Right lobe of liver (tissue), 6 donors: ENCODE results near the gene LMLN. TPM values are rescaled to one million over a fixed set of nuclear protein-coding genes. Genes with fewer than 3 reads are reported as not detected.
"Not testable (repeated sequence)": the region's sequence is repeated elsewhere in the genome, so short reads cannot be mapped to it uniquely, and the experiment has no call there.

Experiments used
- ATAC-seq, 4 donors: fragments of 200-7000 bp; cut with Tn5 transposase; one replicate each; pipeline ENCODE4 v1.9.1; 2020; ENCODE audit warnings: mild to moderate bottlenecking in 4 of 4, moderate library complexity in 4 of 4
- DNase-seq, 3 donors: peaks; one replicate each; pipeline ENCODE4 v3.0.0-alpha.2; 2020
- H3K27ac ChIP-seq, 3 donors: fragments of 200-600 bp; one replicate each; pipeline ENCODE4 v1.8.0; 2022
- H3K27me3 ChIP-seq, 2 donors: fragments of 200-600 bp; one replicate each; pipeline ENCODE4 v1.8.0; 2022
- H3K36me3 ChIP-seq, 4 donors: fragments of 200-600 bp; sonication (generic) in 1 of 4; one replicate each; pipeline versions ENCODE4 v1.5.1 to v1.8.0; 2017 to 2022; ENCODE audit warnings: control low read depth in 1 of 4
- H3K4me1 ChIP-seq, 4 donors: fragments of 200-600 bp; sonication (generic) in 1 of 4; one replicate each; pipeline versions ENCODE4 v1.5.1 to v1.8.0; 2017 to 2022; ENCODE audit warnings: control low read depth in 1 of 4
- H3K4me3 ChIP-seq, 3 donors: fragments of 200-600 bp; one replicate each; pipeline ENCODE4 v1.8.0; 2022
- H3K9me3 ChIP-seq, 4 donors: fragments of 200-600 bp; sonication (generic) in 1 of 4; one replicate each; pipeline versions ENCODE4 v1.5.1 to v1.8.0; 2017 to 2022; ENCODE audit warnings: control low read depth in 1 of 4
- CTCF ChIP-seq, 4 donors: fragments of 200-600 bp in 3 of 4; fragments of 450-650 bp in 1 of 4; IDR thresholded peaks; one replicate each; pipeline versions ENCODE4 v1.5.1 to v1.8.0; 2016 to 2022; ENCODE audit warnings: antibody characterized with exemption in 4 of 4, mild to moderate bottlenecking in 2 of 4
- POLR2A ChIP-seq: fragments of 450-650 bp; IDR thresholded peaks from one replicate; pipeline ENCODE4 v1.6.1; 2017; ENCODE audit warnings: antibody characterized with exemption, mild to moderate bottlenecking
- WGBS: methylation state at CpG from one replicate; pipeline ENCODE4 v1.1.6; 2018; ENCODE audit warnings: low coverage, low lambda C conversion rate; ENCODE audit not compliant: insufficient coverage; ENCODE audit errors: missing lambda C conversion rate; 5-methylcytosine and 5-hydroxymethylcytosine counted together
- intact Hi-C, 2 donors: fragments of 100-400 bp; cut with DNase I; formaldehyde crosslinking; loops; one replicate each; pipeline versions ENCODE4 v1.11.2 to v1.14.1; 2022
- total RNA-seq, 6 experiments: library from RNA; depleted of rRNA in 2 of 6; stranded (reverse); fragments of >200 nt in 2 of 6; fragmentation: NEBNext Ultra II Directional in 3 of 6; extraction: Animal tissue kit (Norgen Biotek cat#: 25700) in 3 of 6; gene quantifications; one replicate each; pipeline versions ENCODE4 v1.1.0 to v1.2.4, GENCODE V29; 2016 to 2023
- donor health status: DM: no; HTN: yes; CAD: no.
- donor health status: DM: no; HTN: no; CAD: no.
- donor health status: DM: no; HTN: no; CAD: no.
- donor health status: DM: no; HTN: yes; CAD: no.
- donor health status: DM: no; HTN: yes; CAD: no.

Gene LMLN
- total RNA-seq, 6 experiments from 2014 or later: 1.5 to 3.2 (median 2.4) TPM

DNA sequence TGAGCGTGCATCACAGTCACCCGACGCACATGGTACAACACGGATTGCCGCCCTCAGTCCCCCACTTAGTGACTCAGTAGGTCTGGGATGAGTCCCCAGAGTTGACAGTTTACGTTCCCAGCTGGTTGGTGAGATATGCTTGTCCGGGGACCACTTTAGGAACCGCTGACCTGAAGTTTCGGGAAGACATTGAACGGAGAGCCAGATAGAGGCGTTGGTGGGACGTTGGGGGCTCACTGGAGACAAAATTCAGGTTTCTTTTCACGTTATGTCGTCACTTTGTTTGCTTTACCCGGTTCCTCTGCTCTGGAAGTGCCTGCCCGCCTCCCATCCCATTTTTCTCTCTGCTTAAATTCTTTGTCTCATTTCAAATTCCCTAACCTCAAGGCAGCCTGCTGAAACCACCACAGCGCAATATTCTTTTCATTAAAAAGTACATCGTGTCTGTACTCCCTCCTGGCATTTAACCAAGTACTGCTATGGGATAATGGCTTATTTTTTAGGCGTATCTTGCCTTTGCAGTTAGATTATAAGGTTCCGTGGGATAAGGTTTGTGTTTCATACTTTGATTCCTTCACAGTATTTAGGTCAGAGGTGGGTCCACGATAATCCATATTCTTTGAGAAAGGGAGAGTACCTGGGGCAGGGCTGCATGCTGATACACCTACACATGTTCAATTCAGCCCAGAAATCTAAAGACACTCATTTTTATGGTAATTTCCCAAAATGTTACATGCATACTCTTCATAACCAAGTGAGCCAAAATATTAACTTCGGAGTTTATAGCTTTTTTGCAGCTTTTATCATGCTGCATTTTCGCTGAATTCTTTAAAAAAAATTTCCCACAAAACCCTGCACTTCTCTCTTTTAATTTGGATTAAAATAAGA is 921 bp downstream of the LMLN start:
- TF ChIP-seq CTCF (IDR thresholded peaks at IDR 0.05) (no peak), POLR2A (no peak)
- WGBS: 12% methylated on average over 18 of the region's 23 CpGs
- ATAC-seq (no peak), DNase-seq (peak in 1 of 3 donors; percentile 25)
- peaks cover 0 to 18% (median 4%) of the 10 kb centered on the region in 4 donors for H3K4me1 ChIP-seq
- H3K4me3 ChIP-seq: peak overlapping the region; percentile 71 to 96 (median 96)
- peaks cover 0 to 6% (median 2%) of the 10 kb centered on the region in 4 donors for H3K36me3 ChIP-seq
- H3K27ac ChIP-seq: peak overlapping the region; percentile 15 to 53 (median 34)
- intact Hi-C loops: no loop called here
- H3K27me3 ChIP-seq: no peaks in the 10 kb centered on the region
- no peaks in the 10 kb centered on the region for H3K9me3 ChIP-seq

- H3K27me3 ChIP-seq: no peaks in the 10 kb centered on the region
- ATAC-seq (no peak), DNase-seq (no peak)
- no peaks in the 10 kb centered on the region for H3K36me3 ChIP-seq
- WGBS: 63% methylated on average over 9 of the region's 9 CpGs
- H3K4me1 ChIP-seq: peaks cover 0 to 13% (median 4%) of the 10 kb centered on the region in 4 donors
- TF ChIP-seq CTCF (IDR thresholded peaks at IDR 0.05) (no peak), POLR2A (no peak)
- H3K4me3 ChIP-seq: no peak overlapping the region
- no peaks in the 10 kb centered on the region for H3K9me3 ChIP-seq
- intact Hi-C loops: no loop called here
- H3K27ac ChIP-seq: no peak overlapping the region
Measured at GRCh38 chr3:197961582-197961945, 1.5 kb downstream of the LMLN start.

DNA sequence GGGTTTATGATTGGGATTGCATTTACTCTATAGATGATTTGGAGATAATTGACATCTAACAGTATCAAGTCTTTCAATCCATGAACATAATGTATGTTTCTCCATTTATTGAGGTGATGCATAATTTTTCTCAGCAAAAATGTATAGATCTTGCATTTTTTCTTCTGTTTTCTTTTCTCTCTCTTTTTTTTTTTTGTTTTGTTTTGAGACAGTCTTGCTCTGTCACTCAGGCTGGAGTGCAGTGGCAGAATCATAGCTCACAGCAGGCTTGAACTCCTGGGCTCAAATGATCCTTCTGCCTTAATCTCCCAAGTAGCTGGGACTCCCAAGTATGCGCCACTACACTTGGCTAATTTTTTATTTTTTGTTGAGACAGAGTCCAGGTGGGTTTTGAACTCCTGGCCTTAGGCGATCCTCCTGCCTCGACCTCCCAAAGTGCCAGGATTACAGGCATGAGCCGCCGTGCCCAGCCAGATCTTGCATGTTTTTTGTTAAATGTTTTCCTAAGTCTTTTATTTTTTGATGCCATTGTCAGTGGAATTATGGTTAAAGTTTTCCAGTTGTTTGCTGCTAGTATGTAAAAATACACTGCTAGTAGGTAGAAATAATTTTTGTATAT is 3.1 kb downstream of the LMLN start:
- H3K36me3 ChIP-seq: no peaks in the 10 kb centered on the region
- TF ChIP-seq CTCF (IDR thresholded peaks at IDR 0.05): no peak
- no peak for TF ChIP-seq POLR2A
- no peak overlapping the region for H3K4me3 ChIP-seq
- H3K4me1 ChIP-seq: peaks cover 0 to 4% (median 0%) of the 10 kb centered on the region in 4 donors
- no peaks in the 10 kb centered on the region for H3K27me3 ChIP-seq
- ATAC-seq: no peak
- intact Hi-C loops: no loop called here
- 98% methylated on average over 5 of the region's 5 CpGs for WGBS
- no peak for DNase-seq
- H3K27ac ChIP-seq: no peak overlapping the region
- no peaks in the 10 kb centered on the region for H3K9me3 ChIP-seq

GRCh38 chr3:197967337-197967989 is 7.4 kb downstream of the LMLN start:
- ATAC-seq, H3K9me3 ChIP-seq, intact Hi-C loops, H3K36me3 ChIP-seq, H3K27ac ChIP-seq, H3K4me1 ChIP-seq, H3K27me3 ChIP-seq, H3K4me3 ChIP-seq, DNase-seq: not testable (repeated sequence)
- whole genome bisulfite sequencing: 86% methylated on average over 8 of the region's 8 CpGs

DNA sequence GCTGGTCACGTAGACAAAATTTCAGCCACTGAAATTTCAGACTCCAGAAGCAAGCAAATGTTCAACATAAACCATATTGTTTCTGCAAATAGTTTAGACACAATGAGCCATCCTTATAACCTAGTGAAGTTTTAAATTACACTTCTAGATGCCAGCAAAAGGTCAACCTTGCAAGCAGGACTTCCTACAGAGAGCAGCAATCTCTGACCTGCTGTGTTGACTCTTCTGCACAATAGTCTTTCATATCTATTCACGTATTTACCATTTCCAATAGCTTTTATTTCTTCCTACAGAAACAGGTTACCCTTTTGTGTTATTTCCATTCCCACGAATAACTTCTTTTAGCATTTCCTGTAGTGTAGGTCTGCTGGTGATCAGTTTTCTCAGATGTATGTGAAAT is 10.6 kb downstream of the LMLN start:
- Histone ChIP-seq H3K27me3 (no peaks in the 10 kb centered on the region), H3K9me3 (no peaks in the 10 kb centered on the region), H3K36me3 (no peaks in the 10 kb centered on the region), H3K27ac (no peak overlapping the region), H3K4me1 (no peaks in the 10 kb centered on the region), H3K4me3 (no peak overlapping the region)
- ATAC-seq: no peak
- WGBS: 31% methylated on average over 2 of the region's 3 CpGs
- intact Hi-C loops: no loop called here
- TF ChIP-seq CTCF (IDR thresholded peaks at IDR 0.05) (no peak), POLR2A (no peak)
- DNase-seq: no peak
